Measurements from ENCODE around the gene KRT31. TPM values are rescaled to one million over a fixed set of nuclear protein-coding genes. Genes with fewer than 3 reads are reported as not detected.
"Not testable (repeated sequence)": the region's sequence is repeated elsewhere in the genome, so short reads cannot be mapped to it uniquely, and the experiment has no call there.

KRT31 gene
- total RNA-seq, 1 donor, result not detected

GRCh38 chr17:41429667-41430066 lies 32.3 kb upstream of the KRT31 start:
- Histone ChIP-seq H4K20me1 (ENCODE audit: insufficient read depth, low read length) (no peaks in the 10 kb centered on the region), H3K36me3 (ENCODE audit: insufficient read depth, low read length) (no peaks in the 10 kb centered on the region), H2AFZ (ENCODE audit: low read length) (no peak overlapping the region), H3K27ac (ENCODE audit: low read depth, low read length) (no peak overlapping the region), H3K4me1 (ENCODE audit: insufficient read depth, low read length) (peaks cover 3% of the 10 kb centered on the region), H3K79me2 (ENCODE audit: insufficient read depth, low read length) (no peaks in the 10 kb centered on the region), H3K27me3 (ENCODE audit: insufficient read depth, low read length) (no peaks in the 10 kb centered on the region), H3K4me3 (ENCODE audit: insufficient read depth, low read length) (no peak overlapping the region), H3K9me3 (ENCODE audit: low read depth, low read length) (no peaks in the 10 kb centered on the region), H3K4me2 (ENCODE audit: insufficient read depth, low read length) (no peak overlapping the region)
- no peak for TF ChIP-seq CTCF (IDR thresholded peaks at IDR 0.05; ENCODE audit: extremely low read depth, low read depth, low read length)
- peak; percentile 61 for DNase-seq (ENCODE audit: insufficient read length, low spot score, missing footprints)

GRCh38 chr17:41428591-41429291 lies 31.3 kb upstream of the KRT31 start:
- peak; percentile 84 for DNase-seq (ENCODE audit: insufficient read length, low spot score, missing footprints)
- Histone ChIP-seq H2AFZ (ENCODE audit: low read length) (no peak overlapping the region), H4K20me1 (ENCODE audit: insufficient read depth, low read length) (no peaks in the 10 kb centered on the region)

DNA sequence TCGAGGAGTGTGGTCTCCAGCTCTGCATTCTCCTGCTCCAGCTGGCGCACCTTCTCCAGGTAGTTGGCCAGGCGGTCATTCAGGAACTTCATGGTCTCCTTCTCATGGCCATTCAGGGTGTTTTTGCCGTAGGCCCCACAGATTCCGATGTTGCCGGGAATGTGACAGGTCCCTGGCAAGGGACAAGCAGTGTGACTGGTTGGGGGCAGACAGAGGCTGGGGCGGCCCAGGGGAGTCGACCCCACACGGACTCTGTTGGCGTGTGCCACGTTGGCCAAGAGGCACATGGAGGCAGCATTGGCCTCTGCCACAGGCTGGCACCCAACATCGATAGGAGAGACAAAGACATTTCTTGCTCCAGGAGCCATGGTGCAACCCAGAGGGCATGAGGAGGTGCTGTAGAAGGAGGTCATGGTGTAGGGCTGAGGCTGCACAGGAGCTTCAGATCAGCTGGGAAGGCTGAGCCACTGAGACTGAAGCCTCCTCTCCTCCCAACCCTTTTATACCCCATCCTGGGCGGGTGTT lies 26.8 kb upstream of the KRT31 start, which contains the start of gene KRT37:
Gene KRT37 (minus strand): TSS at position 475 of the 525 bp plus-strand sequence. CDS start 62 bp downstream, at position 413.
- H3K36me3 ChIP-seq (ENCODE audit: insufficient read depth, low read length), result no peaks in the 10 kb centered on the region
- peaks cover 19% of the 10 kb centered on the region for H3K4me1 ChIP-seq (ENCODE audit: insufficient read depth, low read length)
- DNase-seq (ENCODE audit: insufficient read length, low spot score, missing footprints), result no peak
- H4K20me1 ChIP-seq (ENCODE audit: insufficient read depth, low read length), result no peaks in the 10 kb centered on the region
- H3K27ac ChIP-seq (ENCODE audit: low read depth, low read length), result no peak within 1 kb of the TSS
- H3K4me3 ChIP-seq (ENCODE audit: insufficient read depth, low read length), result no peak within 1 kb of the TSS
- H2AFZ ChIP-seq (ENCODE audit: low read length), result no peak within 1 kb of the TSS
- H3K79me2 ChIP-seq (ENCODE audit: insufficient read depth, low read length), result no peaks in the 10 kb centered on the region
- H3K9me3 ChIP-seq (ENCODE audit: low read depth, low read length), result no peaks in the 10 kb centered on the region
- H3K4me2 ChIP-seq (ENCODE audit: insufficient read depth, low read length), result no peak within 1 kb of the TSS
- no peaks in the 10 kb centered on the region for H3K27me3 ChIP-seq (ENCODE audit: insufficient read depth, low read length)
- TF ChIP-seq CTCF (IDR thresholded peaks at IDR 0.05; ENCODE audit: extremely low read depth, low read depth, low read length), result no peak

More at GRCh38 chr17:41428591-41429291, 31.3 kb upstream of the KRT31 start:
- Histone ChIP-seq H3K4me3 (ENCODE audit: insufficient read depth, low read length) (no peak overlapping the region), H3K4me2 (ENCODE audit: insufficient read depth, low read length) (no peak overlapping the region), H3K79me2 (ENCODE audit: insufficient read depth, low read length) (no peaks in the 10 kb centered on the region), H3K27ac (ENCODE audit: low read depth, low read length) (no peak overlapping the region), H3K4me1 (ENCODE audit: insufficient read depth, low read length) (peaks cover 3% of the 10 kb centered on the region), H3K9me3 (ENCODE audit: low read depth, low read length) (no peaks in the 10 kb centered on the region), H3K36me3 (ENCODE audit: insufficient read depth, low read length) (no peaks in the 10 kb centered on the region), H3K27me3 (ENCODE audit: insufficient read depth, low read length) (no peaks in the 10 kb centered on the region)
- TF ChIP-seq CTCF (IDR thresholded peaks at IDR 0.05; ENCODE audit: extremely low read depth, low read depth, low read length), result no peak

DNA sequence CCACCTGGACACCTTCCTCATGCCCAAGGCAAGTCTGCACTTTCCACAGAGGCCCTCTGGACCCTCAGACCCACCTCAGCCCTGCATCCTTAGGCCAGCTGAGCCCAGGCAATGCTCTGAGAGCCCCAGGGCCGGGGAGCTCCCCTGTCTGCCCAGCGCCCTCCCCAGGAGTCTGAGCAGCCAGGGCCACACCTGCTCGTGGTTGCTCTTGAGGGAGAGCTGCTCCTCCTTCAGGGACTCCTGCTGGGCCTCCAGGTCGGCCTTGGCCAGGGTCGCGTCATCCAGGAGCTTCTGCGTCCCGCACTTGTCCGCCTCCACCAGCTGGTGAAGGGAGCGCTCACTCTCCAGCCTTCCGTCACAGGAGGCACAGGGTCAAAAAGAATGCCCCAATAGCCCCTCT lies 25.2 kb upstream of the KRT31 start:
- H4K20me1 ChIP-seq (ENCODE audit: insufficient read depth, low read length); H3K9me3 ChIP-seq (ENCODE audit: low read depth, low read length); H3K4me3 ChIP-seq (ENCODE audit: insufficient read depth, low read length); H2AFZ ChIP-seq (ENCODE audit: low read length); H3K27me3 ChIP-seq (ENCODE audit: insufficient read depth, low read length); H3K79me2 ChIP-seq (ENCODE audit: insufficient read depth, low read length); H3K36me3 ChIP-seq (ENCODE audit: insufficient read depth, low read length); H3K4me2 ChIP-seq (ENCODE audit: insufficient read depth, low read length); H3K27ac ChIP-seq (ENCODE audit: low read depth, low read length); DNase-seq (ENCODE audit: insufficient read length, low spot score, missing footprints): not testable (repeated sequence)
- H3K4me1 ChIP-seq (ENCODE audit: insufficient read depth, low read length), result peaks cover 16% of the 10 kb centered on the region
